HepG2 (cell line): Measurements from ENCODE around the gene RAMP1. TPM values are rescaled to one million over a fixed set of nuclear protein-coding genes. Genes with fewer than 3 reads are reported as not detected.
"Not testable (repeated sequence)": the region's sequence is repeated elsewhere in the genome, so short reads cannot be mapped to it uniquely, and the experiment has no call there.

Source experiments
- ATAC-seq: fragments of 200-7000 bp; cut with Tn5 transposase; 3 replicates; pipeline ENCODE4 v1.9.1; 2020; ENCODE audit warnings: mild to moderate bottlenecking, moderate library complexity
- BruUV-seq: library from RNA; stranded (reverse); fragments of 400-500 nt; replicated peaks from 2 replicates; lab custom pipeline; 2021; lab: Mats Ljungman, UMichigan
- CTCF ChIA-PET: fragments of 300-600 bp; formaldehyde crosslinking; extraction: SDS; loops from one replicate; lab custom pipeline; 2021; ENCODE audit warnings: low total read pairs, inconsistent platforms, low intra/inter-chr PET ratio; lab: Yijun Ruan, JAX
- POLR2A ChIA-PET: fragments of 350-600 bp; sonication (Branson Sonifier 250); formaldehyde crosslinking; loops from one replicate; lab custom pipeline; 2020; ENCODE audit warnings: antibody characterized with exemption, inconsistent platforms; lab: Yijun Ruan, JAX
- DNase-seq: peaks from one replicate; pipeline ENCODE4 v3.0.0-alpha.2; 2015; ENCODE audit warnings: low spot score
- FAIRE-seq: peaks from 3 replicates; lab custom pipeline; 2011; peaks lifted over from hg19 to GRCh38; lab: Jason Lieb, UNC
- H2AFZ ChIP-seq: one replicate; pipeline ENCODE4 v1.6.1; 2011; ENCODE audit warnings: low read length, inconsistent platforms
- H3K27ac ChIP-seq: fragments of 300-600 bp; 3 replicates; pipeline ENCODE4 v1.8.0; 2011; ENCODE audit warnings: mixed run types, mild to moderate bottlenecking, mixed read lengths, low read length, inconsistent platforms; ENCODE audit not compliant: insufficient read depth; ENCODE audit errors: extremely low read length
- H3K27me3 ChIP-seq, 2 experiments: fragments of 200-600 bp in 1 of 2; 2 replicates in 1 of 2; 3 replicates in 1 of 2; pipeline versions ENCODE4 v1.6.0 to v1.8.0; 2011; ENCODE audit warnings: low read length in 2 of 2, mild to moderate bottlenecking in 2 of 2, moderate library complexity in 2 of 2, inconsistent platforms in 1 of 2; ENCODE audit not compliant: insufficient read depth in 2 of 2, control insufficient read depth in 1 of 2
- H3K36me3 ChIP-seq, 2 experiments: fragments of 200-600 bp in 1 of 2; replicated peaks in 1 of 2; 2 replicates in 1 of 2; 3 replicates in 1 of 2; pipeline versions ENCODE4 v1.5.1 to v1.8.0; 2011; ENCODE audit warnings: low read length in 2 of 2, inconsistent platforms in 1 of 2; ENCODE audit not compliant: insufficient read depth in 2 of 2, control insufficient read depth in 1 of 2
- H3K4me1 ChIP-seq: 2 replicates; pipeline ENCODE4 v1.5.1; 2012; ENCODE audit warnings: low read length, inconsistent platforms; ENCODE audit not compliant: insufficient read depth
- H3K4me2 ChIP-seq: 2 replicates; pipeline ENCODE4 v1.6.0; 2011; ENCODE audit warnings: low read depth, low read length, inconsistent platforms
- H3K4me3 ChIP-seq, 3 experiments: fragments of 200-600 bp in 1 of 3; sonication (generic), shearing (Covaris generic) in 1 of 3; replicated peaks in 1 of 3; 2 replicates each; pipeline ENCODE4 v1.5.1; 2011 to 2016; ENCODE audit warnings: low read length in 3 of 3, inconsistent platforms in 2 of 3, low read depth in 2 of 3, mild to moderate bottlenecking in 2 of 3, control low read depth in 1 of 3, mixed read lengths in 1 of 3; ENCODE audit not compliant: insufficient read depth in 1 of 3
- H3K79me2 ChIP-seq: one replicate; pipeline ENCODE4 v1.6.1; 2011; ENCODE audit warnings: low read length, inconsistent platforms; ENCODE audit not compliant: insufficient read depth
- H3K9ac ChIP-seq: 2 replicates; pipeline ENCODE4 v1.6.0; 2011; ENCODE audit warnings: mild to moderate bottlenecking, low read depth, low read length, inconsistent platforms; ENCODE audit not compliant: insufficient read depth
- H3K9me3 ChIP-seq: 2 replicates; pipeline ENCODE4 v1.5.1; 2012; ENCODE audit warnings: mild to moderate bottlenecking, low read length
- H4K20me1 ChIP-seq: 2 replicates; pipeline ENCODE4 v1.6.0; 2011; ENCODE audit warnings: inconsistent platforms, mild to moderate bottlenecking, low read length, moderate library complexity; ENCODE audit not compliant: insufficient read depth
- CEBPB ChIP-seq: IDR thresholded peaks from 2 replicates; pipeline ENCODE4 v1.6.1; 2011; ENCODE audit warnings: low read depth, low read length, improper control_type of control experiment, borderline replicate concordance
- SALL2 ChIP-seq: sonication (generic); formaldehyde crosslinking; IDR thresholded peaks from 2 replicates; pipeline ENCODE4 v1.8.1; 2023; ENCODE audit warnings: mild to moderate bottlenecking, missing genetic modification reagents, inconsistent platforms
- ZFYVE20 ChIP-seq: sonication (generic); formaldehyde crosslinking; IDR thresholded peaks from 2 replicates; pipeline ENCODE4 v1.8.0; 2023; ENCODE audit warnings: low read depth, mild to moderate bottlenecking, moderate library complexity, missing genetic modification reagents, borderline replicate concordance
- ZNF263 ChIP-seq: sonication (generic); formaldehyde crosslinking; IDR thresholded peaks from 2 replicates; pipeline ENCODE4 v1.4.0; 2020; ENCODE audit warnings: missing genetic modification reagents
- ZNF713 ChIP-seq: sonication (generic); formaldehyde crosslinking; IDR thresholded peaks from 2 replicates; pipeline ENCODE4 v1.4.0; 2020; ENCODE audit warnings: mild to moderate bottlenecking, missing genetic modification reagents
- ZSCAN30 ChIP-seq: sonication (generic); formaldehyde crosslinking; IDR thresholded peaks from 2 replicates; pipeline ENCODE4 v1.5.0; 2020; ENCODE audit warnings: mild to moderate bottlenecking, missing genetic modification reagents
- WGBS: methylation state at CpG from one replicate; pipeline ENCODE4 v1.1.6; 2017; ENCODE audit warnings: low lambda C conversion rate; 5-methylcytosine and 5-hydroxymethylcytosine counted together
- in situ Hi-C: cut with HindIII; loops from 2 replicates; pipeline ENCODE4 v1.10.0; 2017; ENCODE audit warnings: low pct_unique_long_range_greater_than_20kb; ENCODE audit not compliant: extremely low pct_ligation_motif_present
- intact Hi-C: fragments of 100-400 bp; cut with micrococcal nuclease; formaldehyde crosslinking; loops from one replicate; pipeline ENCODE4 v1.10.0; 2022; ENCODE audit not compliant: unreplicated experiment
- polyA plus RNA-seq, 8 experiments: library from polyadenylated mRNA; depleted of rRNA in 3 of 8; stranded (reverse) in 7 of 8; unstranded in 1 of 8; fragments of >200 nt; fragmentation: Illumina TruSeq in 4 of 8; extraction: Trizol in 4 of 8; gene quantifications; 2 replicates each; pipeline versions ENCODE4 v1.2.1 to v1.2.3, GENCODE V29; 2011 to 2016; ENCODE audit warnings: low read depth in 4 of 8, missing spikeins in 1 of 8, mixed read lengths in 1 of 8; ENCODE audit not compliant: insufficient read depth in 1 of 8
- total RNA-seq, 5 experiments: library from RNA; depleted of rRNA; stranded (reverse); fragments of >200 nt; fragmentation: Illumina TruSeq; extraction: Trizol; gene quantifications; 2 replicates each; pipeline ENCODE4 v1.2.3, GENCODE V29; 2016; ENCODE audit warnings: low read depth in 1 of 5
- TF ChIP-seq, protein P1 (sequence below): sonication (generic); formaldehyde crosslinking; IDR thresholded peaks from 2 replicates; pipeline ENCODE4 v1.8.1; 2023; ENCODE audit warnings: missing genetic modification reagents, inconsistent platforms, borderline replicate concordance
- TF ChIP-seq, protein P2 (sequence below): sonication (generic); formaldehyde crosslinking; IDR thresholded peaks from 2 replicates; pipeline ENCODE4 v1.4.0; 2020; ENCODE audit warnings: mild to moderate bottlenecking, missing genetic modification reagents

The RAMP1 gene
- total and polyA plus RNA-seq, 2 of the 13 experiments (the other 11 are each of a cell fraction or from before 2014, with no cell fraction given): 0.29 to 0.61 TPM

DNA sequence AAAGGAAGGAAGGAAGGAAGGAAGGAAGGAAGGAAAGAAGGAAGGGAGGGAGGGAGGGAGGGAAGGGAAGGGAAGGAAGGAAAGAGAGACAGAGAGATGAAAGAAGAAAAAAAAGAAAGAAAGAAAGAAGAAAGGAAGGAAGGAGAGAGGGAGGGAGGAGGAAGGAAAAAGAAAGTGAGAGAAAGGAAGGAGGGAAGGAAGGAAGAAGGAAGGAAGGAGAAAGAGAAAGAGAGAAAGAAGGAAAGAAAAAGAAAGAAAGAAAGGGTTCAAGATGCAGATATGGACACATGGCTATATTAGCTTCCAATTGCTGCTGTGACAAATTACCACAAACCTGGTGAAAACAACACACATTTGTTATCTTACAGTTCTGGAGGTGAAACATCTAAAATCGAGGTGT lies 87.0 kb downstream of the RAMP1 start:
- no peak for DNase-seq
- ATAC-seq: no peak
- Histone ChIP-seq H3K9ac (no peak overlapping the region), H4K20me1 (no peaks in the 10 kb centered on the region), H3K27me3 (peaks cover 0 to 23% of the 10 kb centered on the region in 2 experiments; a peak in 3 of 5 replicates), H3K27ac (no peak overlapping the region), H3K79me2 (no peaks in the 10 kb centered on the region), H2AFZ (no peak overlapping the region), H3K36me3 (no peaks in the 10 kb centered on the region), H3K4me3 (no peak overlapping the region), H3K9me3 (peaks cover 11% of the 10 kb centered on the region; the same call in 1 of the 2 replicates), H3K4me1 (no peaks in the 10 kb centered on the region), H3K4me2 (no peak overlapping the region)
- intact Hi-C loops: no loop called here
- no peak for FAIRE-seq
- in situ Hi-C loops: no loop called here
- TF ChIP-seq ZNF713 (CRISPR knock-in tag): no peak
- TF ChIP-seq, protein P1, sequence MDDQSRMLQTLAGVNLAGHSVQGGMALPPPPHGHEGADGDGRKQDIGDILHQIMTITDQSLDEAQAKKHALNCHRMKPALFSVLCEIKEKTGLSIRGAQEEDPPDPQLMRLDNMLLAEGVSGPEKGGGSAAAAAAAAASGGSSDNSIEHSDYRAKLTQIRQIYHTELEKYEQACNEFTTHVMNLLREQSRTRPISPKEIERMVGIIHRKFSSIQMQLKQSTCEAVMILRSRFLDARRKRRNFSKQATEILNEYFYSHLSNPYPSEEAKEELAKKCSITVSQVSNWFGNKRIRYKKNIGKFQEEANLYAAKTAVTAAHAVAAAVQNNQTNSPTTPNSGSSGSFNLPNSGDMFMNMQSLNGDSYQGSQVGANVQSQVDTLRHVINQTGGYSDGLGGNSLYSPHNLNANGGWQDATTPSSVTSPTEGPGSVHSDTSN (CRISPR knock-in tag): no peak
- TF ChIP-seq, protein P2, sequence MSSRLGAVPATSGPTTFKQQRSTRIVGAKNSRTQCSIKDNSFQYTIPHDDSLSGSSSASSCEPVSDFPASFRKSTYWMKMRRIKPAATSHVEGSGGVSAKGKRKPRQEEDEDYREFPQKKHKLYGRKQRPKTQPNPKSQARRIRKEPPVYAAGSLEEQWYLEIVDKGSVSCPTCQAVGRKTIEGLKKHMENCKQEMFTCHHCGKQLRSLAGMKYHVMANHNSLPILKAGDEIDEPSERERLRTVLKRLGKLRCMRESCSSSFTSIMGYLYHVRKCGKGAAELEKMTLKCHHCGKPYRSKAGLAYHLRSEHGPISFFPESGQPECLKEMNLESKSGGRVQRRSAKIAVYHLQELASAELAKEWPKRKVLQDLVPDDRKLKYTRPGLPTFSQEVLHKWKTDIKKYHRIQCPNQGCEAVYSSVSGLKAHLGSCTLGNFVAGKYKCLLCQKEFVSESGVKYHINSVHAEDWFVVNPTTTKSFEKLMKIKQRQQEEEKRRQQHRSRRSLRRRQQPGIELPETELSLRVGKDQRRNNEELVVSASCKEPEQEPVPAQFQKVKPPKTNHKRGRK (CRISPR knock-in tag): peak; percentile 84; the same call in 1 of the 2 replicates
- no peak for TF ChIP-seq ZNF263 (CRISPR knock-in tag)
- no peak for TF ChIP-seq ZFYVE20
- TF ChIP-seq ZSCAN30 (CRISPR knock-in tag): no peak
- TF ChIP-seq CEBPB: no peak
- no peak for TF ChIP-seq SALL2 (CRISPR knock-in tag)
- POLR2A ChIA-PET: no interaction called here
- CTCF ChIA-PET: no interaction called here
- BruUV-seq: no TSS peak
- 0% methylated on average over 1 of the region's 1 CpG for WGBS

DNA sequence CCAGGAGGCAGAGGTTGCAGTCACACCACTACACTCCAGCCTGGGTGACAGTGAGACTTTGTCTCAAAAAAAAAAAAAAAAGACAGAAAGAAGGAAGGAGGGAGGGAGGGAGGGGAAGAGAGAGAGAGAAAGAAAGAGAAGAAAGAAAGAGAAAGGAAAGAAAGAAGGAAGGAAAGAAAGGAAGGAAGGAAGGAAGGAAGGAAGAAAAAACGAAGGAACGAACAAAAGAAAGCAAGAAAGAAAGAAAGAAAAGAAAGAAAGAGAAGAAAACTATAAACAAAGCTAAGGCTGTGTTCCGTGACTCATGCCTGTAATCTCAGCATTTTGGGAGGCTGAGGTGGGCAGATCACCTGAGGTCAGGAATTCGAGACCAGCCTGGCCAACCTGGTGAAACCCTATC lies 91.9 kb downstream of the RAMP1 start:
- BruUV-seq, in situ Hi-C loops, H3K4me1 ChIP-seq, FAIRE-seq, H3K4me2 ChIP-seq, H3K4me3 ChIP-seq, POLR2A ChIA-PET, H4K20me1 ChIP-seq, ATAC-seq, H3K79me2 ChIP-seq, H2AFZ ChIP-seq, DNase-seq, H3K9me3 ChIP-seq, intact Hi-C loops, H3K27ac ChIP-seq, H3K36me3 ChIP-seq, H3K9ac ChIP-seq, CTCF ChIA-PET: not testable (repeated sequence)
- peaks cover 6 to 27% of the 10 kb centered on the region in 2 experiments; a peak in 4 of 5 replicates for H3K27me3 ChIP-seq
- 32% methylated on average over 4 of the region's 4 CpGs for WGBS
